HepG2 (cell line): Measurements from ENCODE around the gene SLC6A16. TPM values are rescaled to one million over a fixed set of nuclear protein-coding genes. Genes with fewer than 3 reads are reported as not detected.

Experiments
- ARNT2 ChIP-seq: sonication (generic); formaldehyde crosslinking; IDR thresholded peaks from 2 replicates; pipeline ENCODE4 v1.8.0; 2022; ENCODE audit warnings: mild to moderate bottlenecking, low read depth, missing genetic modification reagents, moderate library complexity
- ATAD3A ChIP-seq: sonication (generic); formaldehyde crosslinking; IDR thresholded peaks from 2 replicates; pipeline ENCODE4 v1.4.0; 2020; ENCODE audit warnings: missing genetic modification reagents
- ERF ChIP-seq: IDR thresholded peaks from 2 replicates; pipeline ENCODE4 v1.6.1; 2018; ENCODE audit warnings: missing biosample characterization, missing genetic modification reagents
- GATAD1 ChIP-seq: IDR thresholded peaks from 2 replicates; pipeline ENCODE4 v1.6.1; 2016; ENCODE audit warnings: missing genetic modification reagents, missing compliant biosample characterization
- IKZF4 ChIP-seq: sonication (generic); formaldehyde crosslinking; IDR thresholded peaks from 2 replicates; pipeline ENCODE4 v1.5.1; 2020; ENCODE audit warnings: borderline replicate concordance, mild to moderate bottlenecking, low read depth, missing genetic modification reagents; ENCODE audit errors: not compliant biosample characterization
- ISL2 ChIP-seq: sonication (generic); formaldehyde crosslinking; IDR thresholded peaks from 2 replicates; pipeline ENCODE4 v1.5.0; 2020; ENCODE audit warnings: missing genetic modification reagents
- NRL ChIP-seq: sonication (generic); formaldehyde crosslinking; IDR thresholded peaks from 2 replicates; pipeline ENCODE4 v1.5.0; 2020; ENCODE audit warnings: missing genetic modification reagents, mild to moderate bottlenecking, moderate library complexity, borderline replicate concordance
- SCMH1 ChIP-seq: sonication (generic); formaldehyde crosslinking; IDR thresholded peaks from 2 replicates; pipeline ENCODE4 v1.9.0; 2021; ENCODE audit warnings: missing genetic modification reagents, mild to moderate bottlenecking, borderline replicate concordance
- SMAD9 ChIP-seq: sonication (generic); formaldehyde crosslinking; IDR thresholded peaks from 2 replicates; pipeline ENCODE4 v1.5.1; 2020; ENCODE audit warnings: mild to moderate bottlenecking, missing genetic modification reagents
- SMARCC2 ChIP-seq: fragments of 450-650 bp; IDR thresholded peaks from 2 replicates; pipeline ENCODE4 v1.6.1; 2017; ENCODE audit warnings: antibody characterized with exemption, mild to moderate bottlenecking
- THAP11 ChIP-seq: IDR thresholded peaks from 2 replicates; pipeline ENCODE4 v1.6.1; 2016; ENCODE audit warnings: missing biosample characterization, missing genetic modification reagents
- TP53 ChIP-seq: sonication (generic); formaldehyde crosslinking; conservative IDR thresholded peaks from 2 replicates; pipeline ENCODE4 v1.4.0; 2020; ENCODE audit warnings: missing genetic modification reagents
- ZNF326 ChIP-seq: sonication (generic); formaldehyde crosslinking; IDR thresholded peaks from 2 replicates; pipeline ENCODE4 v1.4.0; 2020; ENCODE audit warnings: missing genetic modification reagents, borderline replicate concordance
- ZNF468 ChIP-seq: sonication (generic); formaldehyde crosslinking; IDR thresholded peaks from 2 replicates; pipeline ENCODE4 v1.8.0; 2022; ENCODE audit warnings: mild to moderate bottlenecking, moderate library complexity, missing genetic modification reagents
- ZNF607 ChIP-seq: sonication (generic); formaldehyde crosslinking; IDR thresholded peaks from 2 replicates; pipeline ENCODE4 v1.5.1; 2020; ENCODE audit warnings: missing genetic modification reagents, mild to moderate bottlenecking, borderline replicate concordance
- polyA plus RNA-seq, 8 experiments: library from polyadenylated mRNA; depleted of rRNA in 3 of 8; stranded (reverse) in 7 of 8; unstranded in 1 of 8; fragments of >200 nt; fragmentation: Illumina TruSeq in 4 of 8; extraction: Trizol in 4 of 8; gene quantifications; 2 replicates each; pipeline versions ENCODE4 v1.2.1 to v1.2.3, GENCODE V29; 2011 to 2016; ENCODE audit warnings: low read depth in 4 of 8, missing spikeins in 1 of 8, mixed read lengths in 1 of 8; ENCODE audit not compliant: insufficient read depth in 1 of 8
- total RNA-seq, 5 experiments: library from RNA; depleted of rRNA; stranded (reverse); fragments of >200 nt; fragmentation: Illumina TruSeq; extraction: Trizol; gene quantifications; 2 replicates each; pipeline ENCODE4 v1.2.3, GENCODE V29; 2016; ENCODE audit warnings: low read depth in 1 of 5
- TF ChIP-seq, protein P1 (sequence below): sonication (generic); formaldehyde crosslinking; IDR thresholded peaks from 2 replicates; pipeline ENCODE4 v1.8.0; 2022; ENCODE audit warnings: missing genetic modification reagents, mild to moderate bottlenecking, inconsistent platforms, borderline replicate concordance
- TF ChIP-seq, protein P2 (sequence below): sonication (generic); formaldehyde crosslinking; IDR thresholded peaks from 2 replicates; pipeline ENCODE4 v1.4.0; 2020; ENCODE audit warnings: missing genetic modification reagents, low read depth, mild to moderate bottlenecking, borderline replicate concordance
- TF ChIP-seq, protein P3 (sequence below): sonication (generic); formaldehyde crosslinking; IDR thresholded peaks from 2 replicates; pipeline ENCODE4 v1.5.1; 2020; ENCODE audit warnings: mild to moderate bottlenecking, missing genetic modification reagents, moderate library complexity
- TF ChIP-seq, protein P4 (sequence below): fragments of 450-650 bp; IDR thresholded peaks from 2 replicates; pipeline ENCODE4 v1.6.1; 2016
- TF ChIP-seq, protein P5 (sequence below): sonication (generic); formaldehyde crosslinking; IDR thresholded peaks from 2 replicates; pipeline ENCODE4 v1.4.0; 2020; ENCODE audit warnings: missing genetic modification reagents
- TF ChIP-seq, protein P6 (sequence below): sonication (generic); formaldehyde crosslinking; conservative IDR thresholded peaks from 2 replicates; pipeline ENCODE4 v1.4.0; 2020; ENCODE audit warnings: missing genetic modification reagents

The SLC6A16 gene
- total and polyA plus RNA-seq, 2 of the 13 experiments (the other 11 are each of a cell fraction or from before 2014, with no cell fraction given), result 0.07 to 0.18 TPM

DNA sequence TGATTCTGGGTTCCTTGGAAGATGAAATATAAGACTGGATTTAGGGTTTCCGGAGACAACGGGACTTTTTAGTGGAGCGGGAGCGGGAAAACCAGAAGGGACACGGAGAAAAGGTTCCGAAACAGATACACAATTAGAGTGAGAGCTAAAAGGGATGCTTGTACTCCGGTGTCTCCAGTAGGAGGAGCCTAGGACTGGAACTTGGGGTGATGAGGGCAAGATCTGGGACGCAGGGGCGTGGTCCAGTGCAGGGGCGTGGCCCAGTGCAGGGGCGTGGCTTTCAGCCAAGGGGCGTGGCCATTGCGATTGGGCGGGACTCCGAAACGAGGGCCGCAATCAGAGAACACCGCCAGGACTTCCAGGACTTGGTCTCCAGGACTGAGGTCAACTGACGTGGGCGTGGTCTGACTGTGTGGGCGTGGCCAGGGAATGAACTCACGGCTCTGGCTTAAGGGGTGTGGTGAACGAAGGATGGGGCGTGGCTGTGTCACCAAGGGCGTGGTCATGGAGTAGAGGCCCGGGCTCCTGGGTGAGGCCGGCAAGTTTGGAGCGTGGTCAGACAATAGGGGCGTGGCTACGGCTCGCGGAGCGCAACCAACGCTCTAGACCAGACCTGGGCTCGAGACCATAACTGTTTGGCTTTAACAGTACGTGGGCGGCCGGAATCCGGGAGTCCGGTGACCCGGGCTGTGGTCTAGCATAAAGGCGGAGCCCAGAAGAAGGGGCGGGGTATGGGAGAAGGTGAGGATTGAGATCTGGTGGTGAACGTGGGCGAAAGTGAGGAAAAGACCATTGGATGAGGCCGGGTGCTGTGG is 38.5 kb upstream of the SLC6A16 start, which contains the start of gene DKKL1 (continued):
- TF ChIP-seq, protein P1, sequence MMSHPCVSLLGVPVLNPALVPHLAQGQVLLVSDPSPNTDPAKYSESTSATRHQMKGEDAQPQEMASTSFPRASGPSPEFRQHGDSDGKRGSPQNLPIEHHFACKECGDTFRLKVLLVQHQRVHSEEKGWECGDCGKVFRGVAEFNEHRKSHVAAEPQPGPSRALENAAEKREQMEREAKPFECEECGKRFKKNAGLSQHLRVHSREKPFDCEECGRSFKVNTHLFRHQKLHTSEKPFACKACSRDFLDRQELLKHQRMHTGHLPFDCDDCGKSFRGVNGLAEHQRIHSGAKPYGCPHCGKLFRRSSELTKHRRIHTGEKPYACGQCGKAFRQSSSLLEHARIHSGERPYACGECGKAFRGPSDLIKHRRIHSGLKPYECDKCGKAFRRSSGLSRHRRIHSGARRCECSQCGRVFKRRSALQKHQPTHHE (CRISPR knock-in tag), result no peak
- TF ChIP-seq, protein P2, sequence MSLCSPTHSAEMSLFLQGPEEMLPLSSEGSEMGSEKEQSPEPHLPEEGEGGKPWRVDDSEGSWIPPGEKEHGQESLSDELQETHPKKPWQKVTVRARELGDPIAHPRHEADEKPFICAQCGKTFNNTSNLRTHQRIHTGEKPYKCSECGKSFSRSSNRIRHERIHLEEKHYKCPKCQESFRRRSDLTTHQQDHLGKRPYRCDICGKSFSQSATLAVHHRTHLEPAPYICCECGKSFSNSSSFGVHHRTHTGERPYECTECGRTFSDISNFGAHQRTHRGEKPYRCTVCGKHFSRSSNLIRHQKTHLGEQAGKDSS (CRISPR knock-in tag), result no peak
- TF ChIP-seq, protein P3, sequence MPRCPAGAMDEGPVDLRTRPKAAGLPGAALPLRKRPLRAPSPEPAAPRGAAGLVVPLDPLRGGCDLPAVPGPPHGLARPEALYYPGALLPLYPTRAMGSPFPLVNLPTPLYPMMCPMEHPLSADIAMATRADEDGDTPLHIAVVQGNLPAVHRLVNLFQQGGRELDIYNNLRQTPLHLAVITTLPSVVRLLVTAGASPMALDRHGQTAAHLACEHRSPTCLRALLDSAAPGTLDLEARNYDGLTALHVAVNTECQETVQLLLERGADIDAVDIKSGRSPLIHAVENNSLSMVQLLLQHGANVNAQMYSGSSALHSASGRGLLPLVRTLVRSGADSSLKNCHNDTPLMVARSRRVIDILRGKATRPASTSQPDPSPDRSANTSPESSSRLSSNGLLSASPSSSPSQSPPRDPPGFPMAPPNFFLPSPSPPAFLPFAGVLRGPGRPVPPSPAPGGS, result peak; percentile 28; the same call in 1 of the 2 replicates
- TF ChIP-seq NRL (CRISPR knock-in tag) (no peak), THAP11 (CRISPR knock-in tag) (peak; percentile 40; the same call in 1 of the 2 replicates), IKZF4 (CRISPR knock-in tag) (no peak), GATAD1 (CRISPR knock-in tag) (peak; percentile 14; the same call in 1 of the 2 replicates), ERF (CRISPR knock-in tag) (peak; percentile 67; the same call in 1 of the 2 replicates), ARNT2 (CRISPR knock-in tag) (peak; percentile 36; the same call in 1 of the 2 replicates), SMARCC2 (no peak), SMAD9 (no peak), ZNF326 (no peak), SCMH1 (CRISPR knock-in tag) (no peak), ATAD3A (CRISPR knock-in tag) (no peak), TP53 (CRISPR knock-in tag) (no peak), ZNF468 (CRISPR knock-in tag) (no peak), ISL2 (0 out of 2 replicates have a peak, but pooled peaks have one; percentile 11), ZNF607 (CRISPR knock-in tag) (peak; percentile 68; the same call in 1 of the 2 replicates)
- TF ChIP-seq, protein P4, sequence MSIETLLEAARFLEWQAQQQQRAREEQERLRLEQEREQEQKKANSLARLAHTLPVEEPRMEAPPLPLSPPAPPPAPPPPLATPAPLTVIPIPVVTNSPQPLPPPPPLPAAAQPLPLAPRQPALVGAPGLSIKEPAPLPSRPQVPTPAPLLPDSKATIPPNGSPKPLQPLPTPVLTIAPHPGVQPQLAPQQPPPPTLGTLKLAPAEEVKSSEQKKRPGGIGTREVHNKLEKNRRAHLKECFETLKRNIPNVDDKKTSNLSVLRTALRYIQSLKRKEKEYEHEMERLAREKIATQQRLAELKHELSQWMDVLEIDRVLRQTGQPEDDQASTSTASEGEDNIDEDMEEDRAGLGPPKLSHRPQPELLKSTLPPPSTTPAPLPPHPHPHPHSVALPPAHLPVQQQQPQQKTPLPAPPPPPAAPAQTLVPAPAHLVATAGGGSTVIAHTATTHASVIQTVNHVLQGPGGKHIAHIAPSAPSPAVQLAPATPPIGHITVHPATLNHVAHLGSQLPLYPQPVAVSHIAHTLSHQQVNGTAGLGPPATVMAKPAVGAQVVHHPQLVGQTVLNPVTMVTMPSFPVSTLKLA, result peak; percentile 60; the same call in 1 of the 2 replicates
- TF ChIP-seq, protein P5, sequence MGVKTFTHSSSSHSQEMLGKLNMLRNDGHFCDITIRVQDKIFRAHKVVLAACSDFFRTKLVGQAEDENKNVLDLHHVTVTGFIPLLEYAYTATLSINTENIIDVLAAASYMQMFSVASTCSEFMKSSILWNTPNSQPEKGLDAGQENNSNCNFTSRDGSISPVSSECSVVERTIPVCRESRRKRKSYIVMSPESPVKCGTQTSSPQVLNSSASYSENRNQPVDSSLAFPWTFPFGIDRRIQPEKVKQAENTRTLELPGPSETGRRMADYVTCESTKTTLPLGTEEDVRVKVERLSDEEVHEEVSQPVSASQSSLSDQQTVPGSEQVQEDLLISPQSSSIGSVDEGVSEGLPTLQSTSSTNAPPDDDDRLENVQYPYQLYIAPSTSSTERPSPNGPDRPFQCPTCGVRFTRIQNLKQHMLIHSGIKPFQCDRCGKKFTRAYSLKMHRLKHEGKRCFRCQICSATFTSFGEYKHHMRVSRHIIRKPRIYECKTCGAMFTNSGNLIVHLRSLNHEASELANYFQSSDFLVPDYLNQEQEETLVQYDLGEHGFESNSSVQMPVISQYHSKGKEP, result no peak
- TF ChIP-seq, protein P6, sequence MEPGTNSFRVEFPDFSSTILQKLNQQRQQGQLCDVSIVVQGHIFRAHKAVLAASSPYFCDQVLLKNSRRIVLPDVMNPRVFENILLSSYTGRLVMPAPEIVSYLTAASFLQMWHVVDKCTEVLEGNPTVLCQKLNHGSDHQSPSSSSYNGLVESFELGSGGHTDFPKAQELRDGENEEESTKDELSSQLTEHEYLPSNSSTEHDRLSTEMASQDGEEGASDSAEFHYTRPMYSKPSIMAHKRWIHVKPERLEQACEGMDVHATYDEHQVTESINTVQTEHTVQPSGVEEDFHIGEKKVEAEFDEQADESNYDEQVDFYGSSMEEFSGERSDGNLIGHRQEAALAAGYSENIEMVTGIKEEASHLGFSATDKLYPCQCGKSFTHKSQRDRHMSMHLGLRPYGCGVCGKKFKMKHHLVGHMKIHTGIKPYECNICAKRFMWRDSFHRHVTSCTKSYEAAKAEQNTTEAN (CRISPR knock-in tag), result no peak
